IPS-15b (cell line): ENCODE results near the gene NDUFB11.

ENCODE experiments used
- H3K27me3 ChIP-seq: one replicate; pipeline ENCODE4 v1.6.1; 2013; ENCODE audit warnings: low read length; ENCODE audit not compliant: control insufficient read depth, insufficient read depth
- H3K36me3 ChIP-seq: one replicate; pipeline ENCODE4 v1.6.1; 2013; ENCODE audit warnings: low read length; ENCODE audit not compliant: control insufficient read depth, insufficient read depth
- H3K4me1 ChIP-seq: one replicate; pipeline ENCODE4 v1.6.1; 2013; ENCODE audit warnings: mild to moderate bottlenecking, low read length; ENCODE audit not compliant: control insufficient read depth, insufficient read depth
- H3K4me3 ChIP-seq: one replicate; pipeline ENCODE4 v1.5.1; 2013; ENCODE audit warnings: low read depth, low read length
- H3K9ac ChIP-seq: one replicate; pipeline ENCODE4 v1.6.1; 2013; ENCODE audit warnings: low read depth, mild to moderate bottlenecking, low read length
- H3K9me3 ChIP-seq: one replicate; pipeline ENCODE4 v1.6.1; 2013; ENCODE audit warnings: mild to moderate bottlenecking, low read length; ENCODE audit not compliant: control insufficient read depth, insufficient read depth

The NDUFB11 gene

GRCh38 chrX:47172971-47173792, 28.7 kb upstream of the NDUFB11 start:
- Histone ChIP-seq H3K4me3 (no peak overlapping the region), H3K36me3 (peaks cover 66% of the 10 kb centered on the region), H3K9ac (no peak overlapping the region), H3K9me3 (no peaks in the 10 kb centered on the region), H3K4me1 (no peaks in the 10 kb centered on the region), H3K27me3 (no peaks in the 10 kb centered on the region)

GRCh38 chrX:47172549-47172948, 28.0 kb upstream of the NDUFB11 start:
- no peak overlapping the region for H3K4me3 ChIP-seq
- H3K36me3 ChIP-seq: peaks cover 62% of the 10 kb centered on the region
- H3K4me1 ChIP-seq: no peaks in the 10 kb centered on the region
- H3K9ac ChIP-seq: no peak overlapping the region
- H3K27me3 ChIP-seq: no peaks in the 10 kb centered on the region
- no peaks in the 10 kb centered on the region for H3K9me3 ChIP-seq

GRCh38 chrX:47171996-47172395, 27.5 kb upstream of the NDUFB11 start:
- Histone ChIP-seq H3K9me3 (no peaks in the 10 kb centered on the region), H3K27me3 (no peaks in the 10 kb centered on the region), H3K36me3 (peaks cover 60% of the 10 kb centered on the region), H3K4me1 (no peaks in the 10 kb centered on the region), H3K4me3 (no peak overlapping the region), H3K9ac (no peak overlapping the region)

- Histone ChIP-seq H3K4me3 (no peak overlapping the region), H3K9me3 (no peaks in the 10 kb centered on the region), H3K27me3 (no peaks in the 10 kb centered on the region), H3K36me3 (peaks cover 52% of the 10 kb centered on the region), H3K4me1 (no peaks in the 10 kb centered on the region), H3K9ac (no peak overlapping the region)
Observed at GRCh38 chrX:47170861-47171692, 26.6 kb upstream of the NDUFB11 start.

DNA sequence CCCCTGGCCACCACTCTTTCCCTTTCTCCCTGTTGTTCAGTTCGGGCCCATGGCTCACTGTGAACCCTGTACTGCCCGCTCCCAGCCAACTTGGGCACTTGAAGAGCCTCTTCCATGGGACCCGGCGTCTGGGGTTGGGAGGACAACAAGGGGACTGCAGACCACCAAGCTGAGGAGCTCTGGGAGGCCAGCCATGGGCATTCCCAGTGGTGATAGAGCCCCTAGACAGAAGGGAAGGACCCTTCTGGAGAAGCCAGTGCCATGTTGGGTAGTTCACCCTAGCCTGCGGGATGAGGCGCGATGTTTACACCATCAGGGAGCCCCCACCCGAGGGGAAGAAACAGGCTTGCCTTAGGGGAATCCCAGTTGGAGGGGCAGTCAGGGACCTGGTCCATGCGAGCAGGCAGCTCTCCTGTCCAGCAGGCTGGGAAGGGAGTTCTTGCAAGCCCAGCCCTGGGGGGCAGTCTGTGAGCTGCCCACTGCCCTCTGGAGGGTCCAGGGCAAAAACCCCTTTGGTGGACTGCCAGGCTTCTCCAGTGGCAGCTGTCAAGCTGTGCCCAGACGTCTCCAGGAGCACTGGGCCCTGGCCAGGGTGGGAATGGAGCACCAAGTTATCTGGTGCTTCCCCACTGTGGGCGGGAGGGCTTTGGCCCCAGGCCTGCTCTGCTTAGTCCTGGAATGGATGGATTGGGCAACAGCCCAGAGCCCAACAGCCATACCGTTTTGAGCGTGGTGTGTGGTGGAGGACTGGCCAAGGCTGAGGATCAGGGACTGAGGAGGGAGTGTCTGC, 25.4 kb upstream of the NDUFB11 start:
- Histone ChIP-seq H3K4me3 (no peak overlapping the region), H3K9ac (no peak overlapping the region), H3K4me1 (no peaks in the 10 kb centered on the region), H3K36me3 (peaks cover 42% of the 10 kb centered on the region), H3K9me3 (no peaks in the 10 kb centered on the region), H3K27me3 (no peaks in the 10 kb centered on the region)

DNA sequence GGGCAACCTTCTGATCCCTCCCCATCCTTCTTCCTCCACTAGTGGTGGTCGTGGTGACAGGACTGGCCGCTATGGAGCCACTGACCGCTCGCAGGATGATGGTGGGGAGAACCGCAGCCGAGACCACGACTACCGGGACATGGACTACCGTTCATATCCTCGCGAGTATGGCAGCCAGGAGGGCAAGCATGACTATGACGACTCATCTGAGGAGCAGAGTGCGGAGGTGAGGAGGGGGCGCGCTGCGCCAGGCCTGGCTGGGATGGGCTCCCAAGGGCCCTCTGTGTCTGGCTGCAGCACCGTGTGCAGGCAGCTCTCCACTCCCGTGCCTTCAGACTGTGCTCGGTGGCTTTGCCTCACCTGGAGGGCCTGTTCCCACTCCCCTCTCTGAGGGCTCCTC, 24.8 kb upstream of the NDUFB11 start:
- H3K4me1 ChIP-seq: no peaks in the 10 kb centered on the region
- no peaks in the 10 kb centered on the region for H3K9me3 ChIP-seq
- H3K4me3 ChIP-seq: no peak overlapping the region
- H3K27me3 ChIP-seq: no peaks in the 10 kb centered on the region
- no peak overlapping the region for H3K9ac ChIP-seq
- peaks cover 36% of the 10 kb centered on the region for H3K36me3 ChIP-seq

- Histone ChIP-seq H3K4me3 (no peak overlapping the region), H3K36me3 (peaks cover 31% of the 10 kb centered on the region), H3K4me1 (no peaks in the 10 kb centered on the region), H3K27me3 (no peaks in the 10 kb centered on the region), H3K9me3 (no peaks in the 10 kb centered on the region), H3K9ac (no peak overlapping the region)
Observed at GRCh38 chrX:47168495-47169073, 24.1 kb upstream of the NDUFB11 start.

GRCh38 chrX:47166126-47166525, 21.6 kb upstream of the NDUFB11 start:
- Histone ChIP-seq H3K9ac (no peak overlapping the region), H3K36me3 (peaks cover 17% of the 10 kb centered on the region), H3K27me3 (no peaks in the 10 kb centered on the region), H3K9me3 (no peaks in the 10 kb centered on the region), H3K4me1 (no peaks in the 10 kb centered on the region), H3K4me3 (no peak overlapping the region)

- Histone ChIP-seq H3K4me3 (no peak overlapping the region), H3K9me3 (no peaks in the 10 kb centered on the region), H3K4me1 (no peaks in the 10 kb centered on the region), H3K36me3 (peaks cover 4% of the 10 kb centered on the region), H3K9ac (no peak overlapping the region), H3K27me3 (no peaks in the 10 kb centered on the region)
Observed at GRCh38 chrX:47164420-47164819, 19.9 kb upstream of the NDUFB11 start.

DNA sequence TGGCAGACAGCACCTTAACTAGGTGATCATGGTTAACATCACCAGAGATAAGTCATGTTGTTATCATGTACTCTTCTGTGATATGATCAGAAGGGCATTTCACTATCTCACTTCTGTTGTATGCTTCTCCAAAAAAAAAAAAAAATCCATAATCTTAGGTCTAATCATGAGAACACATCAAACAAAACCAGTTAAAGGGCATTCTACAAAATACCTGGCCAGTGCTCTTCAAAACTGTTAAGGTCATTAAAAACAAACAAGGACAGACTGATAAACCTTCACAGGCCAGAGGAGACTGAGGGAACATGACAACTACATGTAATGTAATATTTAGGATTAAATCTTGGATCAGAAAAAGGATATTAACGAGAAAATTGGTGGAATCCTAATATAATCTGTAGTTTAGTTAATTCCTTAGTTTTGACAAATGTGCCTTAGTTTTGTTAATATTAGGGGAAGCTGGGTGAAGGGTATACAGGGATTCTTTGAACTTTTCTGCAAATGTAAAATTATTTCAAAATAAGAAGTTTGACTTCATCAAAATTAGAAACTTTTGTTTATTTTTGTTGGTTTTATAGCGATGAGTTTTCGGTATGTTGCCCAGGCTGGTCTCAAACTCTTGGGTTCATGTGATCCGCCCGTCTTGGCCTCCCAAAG, 18.6 kb upstream of the NDUFB11 start:
- H3K27me3 ChIP-seq: no peaks in the 10 kb centered on the region
- no peaks in the 10 kb centered on the region for H3K36me3 ChIP-seq
- no peaks in the 10 kb centered on the region for H3K9me3 ChIP-seq
- no peak overlapping the region for H3K9ac ChIP-seq
- H3K4me1 ChIP-seq: no peaks in the 10 kb centered on the region
- H3K4me3 ChIP-seq: no peak overlapping the region

DNA sequence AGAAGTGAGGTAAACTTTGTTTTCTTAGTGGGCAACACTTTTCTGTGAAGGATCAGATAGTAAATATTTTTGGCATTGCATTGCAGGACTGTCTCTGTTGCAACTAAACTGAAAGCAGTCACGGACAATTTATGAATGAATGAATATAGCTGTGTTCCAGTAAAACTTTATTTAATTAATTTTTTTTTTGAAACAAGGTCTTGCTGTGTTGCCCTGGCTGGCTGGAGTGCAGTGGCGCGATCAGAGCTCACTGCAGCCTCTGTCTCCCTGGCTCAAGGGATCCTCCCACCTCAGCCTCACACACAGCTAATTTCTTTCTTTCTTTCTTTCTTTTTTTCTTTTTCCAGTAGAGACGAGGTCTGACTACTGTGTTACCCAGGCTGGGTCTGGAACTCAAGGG, 16.3 kb upstream of the NDUFB11 start:
- H3K9ac ChIP-seq: no peak overlapping the region
- peaks cover 4% of the 10 kb centered on the region for H3K36me3 ChIP-seq
- no peaks in the 10 kb centered on the region for H3K9me3 ChIP-seq

More for the DNA sequence above, 16.3 kb upstream of the NDUFB11 start:
- Histone ChIP-seq H3K4me3 (no peak overlapping the region), H3K27me3 (no peaks in the 10 kb centered on the region), H3K4me1 (no peaks in the 10 kb centered on the region)
